ENCODE data around the gene NFIB. TPM values are rescaled to one million over a fixed set of nuclear protein-coding genes. Genes with fewer than 3 reads are reported as not detected.

NFIB gene
- total RNA-seq (217 TPM), polyA plus RNA-seq (20.8 TPM)

- no peaks in the 10 kb centered on the region for H3K4me1 ChIP-seq (ENCODE audit: insufficient read depth)
- WGBS, result under 1% methylated on average over 62 of the region's 63 CpGs
- peak within 1 kb of the TSS; percentile 95 for H3K27ac ChIP-seq (ENCODE audit: low read depth)
- no peaks in the 10 kb centered on the region for H3K36me3 ChIP-seq (ENCODE audit: insufficient read depth)
- DNase-seq (ENCODE audit: extremely low spot score), result no peak
- H3K4me3 ChIP-seq (ENCODE audit: low read depth, low read length), result peak within 1 kb of the TSS; percentile 97
Measured at GRCh38 chr9:14313951-14314423, at the start of gene NFIB. NFIB (minus strand) TSS chr9:14314141; CDS start chr9:14313511, 630 bp downstream.

GRCh38 chr9:14362175-14362574 is 48.2 kb upstream of the NFIB start:
- Histone ChIP-seq H3K27ac (ENCODE audit: low read depth) (no peak overlapping the region), H3K4me1 (ENCODE audit: insufficient read depth) (no peaks in the 10 kb centered on the region), H3K36me3 (ENCODE audit: insufficient read depth) (no peaks in the 10 kb centered on the region), H3K4me3 (ENCODE audit: low read depth, low read length) (no peak overlapping the region)
- no peak for DNase-seq (ENCODE audit: extremely low spot score)
- WGBS, result 44% methylated on average over 1 of the region's 1 CpG

GRCh38 chr9:14361074-14361473 is 47.1 kb upstream of the NFIB start:
- H3K36me3 ChIP-seq (ENCODE audit: insufficient read depth), result no peaks in the 10 kb centered on the region
- no peak overlapping the region for H3K4me3 ChIP-seq (ENCODE audit: low read depth, low read length)
- no peaks in the 10 kb centered on the region for H3K4me1 ChIP-seq (ENCODE audit: insufficient read depth)
- no peak for DNase-seq (ENCODE audit: extremely low spot score)
- H3K27ac ChIP-seq (ENCODE audit: low read depth), result no peak overlapping the region

DNA sequence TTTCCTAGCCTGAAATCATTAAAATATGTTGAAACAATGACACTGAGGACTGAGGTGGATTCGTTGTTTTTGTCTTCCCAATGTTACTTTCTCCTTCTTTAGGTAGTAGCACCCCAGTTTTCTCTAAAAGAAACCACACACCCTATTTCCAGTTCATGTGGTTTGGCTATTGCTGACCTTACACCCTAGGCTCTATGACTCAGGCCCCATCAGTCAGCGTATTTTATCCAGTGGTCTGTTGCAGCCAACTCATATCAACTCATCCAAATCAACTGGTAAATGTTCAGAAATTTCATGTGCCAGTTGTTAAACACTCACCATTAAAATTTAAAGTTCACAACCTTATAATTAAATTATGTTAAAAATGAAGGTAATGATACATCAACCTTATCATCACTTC is 44.6 kb upstream of the NFIB start:
- Histone ChIP-seq H3K4me3 (ENCODE audit: low read depth, low read length) (no peak overlapping the region), H3K36me3 (ENCODE audit: insufficient read depth) (no peaks in the 10 kb centered on the region), H3K4me1 (ENCODE audit: insufficient read depth) (no peaks in the 10 kb centered on the region), H3K27ac (ENCODE audit: low read depth) (no peak overlapping the region)
- 95% methylated on average over 2 of the region's 2 CpGs for WGBS
- DNase-seq (ENCODE audit: extremely low spot score), result no peak

DNA sequence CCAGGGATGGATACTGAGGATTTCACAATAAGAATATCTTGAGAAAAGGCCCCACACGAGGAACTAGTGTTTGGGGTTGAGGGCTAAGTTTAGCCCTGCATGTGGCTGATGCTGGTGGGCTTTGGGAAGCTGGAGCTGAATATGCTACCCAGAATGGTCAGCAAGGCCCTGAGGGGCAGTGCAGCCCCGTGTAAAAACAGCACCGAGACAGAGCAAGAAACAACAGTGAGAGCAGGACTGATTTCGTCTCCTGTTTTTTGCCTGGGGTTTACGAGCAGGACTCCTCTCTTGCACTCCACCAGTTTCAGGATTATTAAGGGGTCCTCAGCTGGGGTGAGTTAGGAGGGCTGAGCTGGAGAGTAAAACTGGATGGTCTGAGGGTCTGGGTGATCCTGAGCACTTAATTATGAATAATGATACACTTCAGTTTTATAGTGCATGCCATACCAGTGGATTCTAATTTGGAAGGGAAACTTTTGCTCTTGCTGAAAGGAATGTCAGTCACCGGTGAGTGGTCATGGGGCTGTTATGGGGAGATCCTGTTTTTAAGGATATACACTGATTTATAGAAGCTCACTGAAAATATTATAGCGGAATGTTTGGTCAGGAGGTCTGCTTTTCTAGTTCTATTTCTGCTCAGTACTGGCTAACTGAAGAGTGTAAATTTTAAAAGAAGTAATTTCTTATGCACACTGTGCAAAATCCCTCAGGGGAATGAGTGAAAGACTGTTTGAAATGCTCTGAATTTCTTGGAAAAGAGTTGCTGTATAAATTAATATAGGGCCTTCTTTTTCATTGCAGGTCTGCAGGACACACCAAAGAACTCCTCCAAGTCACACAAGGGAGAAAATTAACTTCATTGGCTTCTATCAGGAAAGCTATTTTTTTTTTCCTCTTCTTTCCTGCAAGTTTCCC is 42.7 kb upstream of the NFIB start:
- no peak overlapping the region for H3K27ac ChIP-seq (ENCODE audit: low read depth)

DNA sequence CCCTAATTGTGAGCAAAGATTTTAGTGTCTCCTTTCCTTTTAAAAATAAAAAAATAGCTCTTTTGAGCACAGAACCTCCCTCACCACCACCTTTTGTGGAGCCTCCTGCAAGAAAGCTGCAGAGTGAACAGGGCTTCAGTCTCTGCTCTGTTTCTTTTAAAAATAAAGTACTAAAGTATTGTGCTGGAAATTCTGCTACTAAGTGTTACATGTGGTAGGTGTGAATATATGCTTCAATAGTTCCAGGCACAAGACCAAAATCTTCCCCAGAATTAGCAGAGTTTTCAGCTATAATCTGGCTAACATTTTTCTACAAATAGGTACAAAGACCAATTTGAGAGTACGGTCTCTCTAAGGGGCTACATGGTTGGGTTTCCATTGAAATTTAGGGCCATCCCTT is 40.3 kb upstream of the NFIB start:
- WGBS, result 92% methylated on average over 1 of the region's 1 CpG
- no peak for DNase-seq (ENCODE audit: extremely low spot score)
- H3K4me1 ChIP-seq (ENCODE audit: insufficient read depth), result no peaks in the 10 kb centered on the region
- H3K27ac ChIP-seq (ENCODE audit: low read depth), result no peak overlapping the region
- H3K4me3 ChIP-seq (ENCODE audit: low read depth, low read length), result no peak overlapping the region
- no peaks in the 10 kb centered on the region for H3K36me3 ChIP-seq (ENCODE audit: insufficient read depth)

More for the DNA sequence above, 42.7 kb upstream of the NFIB start:
- Histone ChIP-seq H3K4me3 (ENCODE audit: low read depth, low read length) (no peak overlapping the region), H3K36me3 (ENCODE audit: insufficient read depth) (no peaks in the 10 kb centered on the region), H3K4me1 (ENCODE audit: insufficient read depth) (no peaks in the 10 kb centered on the region)
- no peak for DNase-seq (ENCODE audit: extremely low spot score)
- 53% methylated on average over 7 of the region's 7 CpGs for WGBS

GRCh38 chr9:14353222-14354056 is 39.5 kb upstream of the NFIB start:
- 14% methylated on average over 18 of the region's 18 CpGs for WGBS
- Histone ChIP-seq H3K36me3 (ENCODE audit: insufficient read depth) (no peaks in the 10 kb centered on the region), H3K4me1 (ENCODE audit: insufficient read depth) (no peaks in the 10 kb centered on the region), H3K27ac (ENCODE audit: low read depth) (no peak overlapping the region), H3K4me3 (ENCODE audit: low read depth, low read length) (no peak overlapping the region)
- DNase-seq (ENCODE audit: extremely low spot score), result peak; percentile 79

DNA sequence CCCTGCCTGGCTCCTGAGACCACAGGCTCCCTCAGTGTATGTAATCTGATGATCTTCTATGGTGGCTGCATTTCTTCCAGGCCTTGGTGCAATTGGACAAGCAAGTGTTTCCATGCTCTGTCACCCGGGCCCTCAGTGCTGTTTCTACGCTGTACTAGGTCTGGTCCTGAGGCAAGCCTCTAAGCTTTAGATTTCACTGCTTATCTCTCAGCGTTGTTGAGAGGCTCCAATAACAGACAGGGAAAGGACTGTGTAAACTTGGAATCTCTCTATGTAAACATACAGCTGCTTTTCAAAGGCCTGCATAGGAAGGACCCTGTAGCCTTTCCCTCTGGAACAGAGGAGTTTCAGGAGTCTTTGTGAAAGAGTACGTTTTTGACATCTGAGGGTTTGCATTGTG is 38.6 kb upstream of the NFIB start:
- H3K27ac ChIP-seq (ENCODE audit: low read depth), result no peak overlapping the region
- no peak overlapping the region for H3K4me3 ChIP-seq (ENCODE audit: low read depth, low read length)
- DNase-seq (ENCODE audit: extremely low spot score), result no peak
- H3K4me1 ChIP-seq (ENCODE audit: insufficient read depth), result no peaks in the 10 kb centered on the region
- WGBS, result 26% methylated on average over 4 of the region's 4 CpGs
- no peaks in the 10 kb centered on the region for H3K36me3 ChIP-seq (ENCODE audit: insufficient read depth)

GRCh38 chr9:14351221-14351836 is 37.4 kb upstream of the NFIB start:
- 58% methylated on average over 5 of the region's 5 CpGs for WGBS
- no peak for DNase-seq (ENCODE audit: extremely low spot score)
- H3K4me1 ChIP-seq (ENCODE audit: insufficient read depth), result no peaks in the 10 kb centered on the region
- no peak overlapping the region for H3K4me3 ChIP-seq (ENCODE audit: low read depth, low read length)
- peak overlapping the region; percentile 16 for H3K27ac ChIP-seq (ENCODE audit: low read depth)
- no peaks in the 10 kb centered on the region for H3K36me3 ChIP-seq (ENCODE audit: insufficient read depth)

GRCh38 chr9:14350754-14351153 is 36.8 kb upstream of the NFIB start:
- no peaks in the 10 kb centered on the region for H3K4me1 ChIP-seq (ENCODE audit: insufficient read depth)
- no peak for DNase-seq (ENCODE audit: extremely low spot score)
- no peaks in the 10 kb centered on the region for H3K36me3 ChIP-seq (ENCODE audit: insufficient read depth)
- WGBS, result 32% methylated on average over 11 of the region's 11 CpGs
- H3K27ac ChIP-seq (ENCODE audit: low read depth), result no peak overlapping the region
- H3K4me3 ChIP-seq (ENCODE audit: low read depth, low read length), result no peak overlapping the region

DNA sequence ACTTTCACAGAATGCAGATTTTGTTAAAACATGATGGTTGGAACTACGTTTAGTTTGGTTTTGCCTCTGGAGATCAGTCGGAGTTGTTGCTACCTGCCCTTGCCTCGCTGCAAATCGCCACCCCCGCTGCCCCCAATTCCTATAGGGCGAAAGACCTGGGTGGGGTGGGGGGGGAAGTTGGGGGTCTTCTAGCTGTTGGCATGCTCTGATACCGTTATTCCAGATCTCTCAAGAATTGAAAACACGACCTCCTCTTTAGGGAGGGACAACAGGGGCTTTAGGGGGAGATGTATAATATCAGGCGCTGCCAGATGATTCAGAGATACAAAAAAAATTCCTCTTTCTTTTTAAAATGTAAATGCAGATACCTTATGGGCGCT is 36.4 kb upstream of the NFIB start:
- Histone ChIP-seq H3K27ac (ENCODE audit: low read depth) (no peak overlapping the region), H3K4me1 (ENCODE audit: insufficient read depth) (no peaks in the 10 kb centered on the region), H3K36me3 (ENCODE audit: insufficient read depth) (no peaks in the 10 kb centered on the region), H3K4me3 (ENCODE audit: low read depth, low read length) (no peak overlapping the region)
- 30% methylated on average over 10 of the region's 10 CpGs for WGBS
- DNase-seq (ENCODE audit: extremely low spot score), result no peak

GRCh38 chr9:14349447-14350348 is 35.8 kb upstream of the NFIB start:
- Histone ChIP-seq H3K4me1 (ENCODE audit: insufficient read depth) (no peaks in the 10 kb centered on the region), H3K36me3 (ENCODE audit: insufficient read depth) (no peaks in the 10 kb centered on the region), H3K4me3 (ENCODE audit: low read depth, low read length) (peak overlapping the region; percentile 59), H3K27ac (ENCODE audit: low read depth) (peak overlapping the region; percentile 76)
- DNase-seq (ENCODE audit: extremely low spot score), result no peak
- 15% methylated on average over 42 of the region's 42 CpGs for WGBS

DNA sequence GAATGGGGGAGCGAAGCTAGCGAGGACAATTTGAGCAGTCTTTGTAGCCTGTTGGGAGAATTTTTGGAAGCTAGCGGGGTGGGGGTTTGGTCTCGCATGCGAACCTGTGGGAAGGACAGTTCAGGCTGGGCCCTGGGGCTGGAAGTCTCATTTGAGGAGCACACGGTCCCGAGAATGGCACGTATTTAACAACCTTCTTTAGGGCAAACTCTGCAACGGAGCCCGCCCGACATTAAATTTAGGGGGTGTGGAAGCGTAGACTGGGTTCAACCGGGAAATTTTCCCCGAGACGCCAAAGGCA is 35.2 kb upstream of the NFIB start:
- peak overlapping the region; percentile 76 for H3K27ac ChIP-seq (ENCODE audit: low read depth)
- peak overlapping the region; percentile 59 for H3K4me3 ChIP-seq (ENCODE audit: low read depth, low read length)
- no peak for DNase-seq (ENCODE audit: extremely low spot score)
- no peaks in the 10 kb centered on the region for H3K36me3 ChIP-seq (ENCODE audit: insufficient read depth)
- H3K4me1 ChIP-seq (ENCODE audit: insufficient read depth), result no peaks in the 10 kb centered on the region
- 7% methylated on average over 15 of the region's 15 CpGs for WGBS

Measured in urinary bladder (tissue), 4 donors.